DMS79 treated with DMSO at 0.1 percent for 48 hours (cell line): ENCODE data around the gene ACTN4.

Experiments
- DNase-seq: peaks from one replicate; lab custom pipeline; 2025; lab: John Stamatoyannopoulos, UW

The ACTN4 gene

GRCh38 chr19:38723990-38724854 lies 76.8 kb downstream of the ACTN4 start:
- DNase-seq = no peak

DNA sequence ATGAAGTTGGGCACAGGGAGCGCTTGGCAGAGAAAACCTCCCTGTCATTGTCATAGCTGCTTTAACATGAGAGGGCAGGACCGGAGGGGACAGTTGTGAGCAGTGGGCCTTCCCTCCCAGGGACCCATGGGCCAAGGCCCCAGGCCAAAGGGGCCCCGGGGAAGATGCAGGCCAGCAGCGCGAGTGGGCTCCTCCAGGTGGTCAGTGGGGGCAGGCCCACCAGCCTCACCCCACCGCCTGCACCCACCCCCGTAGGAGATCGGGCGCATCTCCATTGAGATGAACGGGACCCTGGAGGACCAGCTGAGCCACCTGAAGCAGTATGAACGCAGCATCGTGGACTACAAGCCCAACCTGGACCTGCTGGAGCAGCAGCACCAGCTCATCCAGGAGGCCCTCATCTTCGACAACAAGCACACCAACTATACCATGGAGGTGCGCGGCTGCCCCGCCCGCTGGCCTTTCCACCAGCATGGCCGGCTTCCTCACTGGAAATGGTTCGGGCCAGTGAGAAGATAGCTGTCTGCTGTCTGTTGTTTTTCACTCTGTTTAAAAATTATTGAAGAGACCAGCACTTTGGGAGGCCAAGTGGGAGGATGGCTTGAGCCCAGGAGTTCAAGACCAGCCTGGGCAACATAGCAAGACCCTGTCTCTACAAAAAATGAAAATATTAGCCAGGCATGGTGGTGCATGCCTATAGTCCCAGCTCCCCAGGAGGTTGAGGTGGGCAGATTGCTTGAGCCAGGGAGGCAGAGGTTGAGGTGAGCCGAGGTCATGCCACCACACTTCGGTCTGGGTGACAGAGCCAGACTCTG lies 78.2 kb downstream of the ACTN4 start:
- no peak for DNase-seq

- DNase-seq = no peak
Observed at GRCh38 chr19:38726284-38726673, 78.8 kb downstream of the ACTN4 start.

DNA sequence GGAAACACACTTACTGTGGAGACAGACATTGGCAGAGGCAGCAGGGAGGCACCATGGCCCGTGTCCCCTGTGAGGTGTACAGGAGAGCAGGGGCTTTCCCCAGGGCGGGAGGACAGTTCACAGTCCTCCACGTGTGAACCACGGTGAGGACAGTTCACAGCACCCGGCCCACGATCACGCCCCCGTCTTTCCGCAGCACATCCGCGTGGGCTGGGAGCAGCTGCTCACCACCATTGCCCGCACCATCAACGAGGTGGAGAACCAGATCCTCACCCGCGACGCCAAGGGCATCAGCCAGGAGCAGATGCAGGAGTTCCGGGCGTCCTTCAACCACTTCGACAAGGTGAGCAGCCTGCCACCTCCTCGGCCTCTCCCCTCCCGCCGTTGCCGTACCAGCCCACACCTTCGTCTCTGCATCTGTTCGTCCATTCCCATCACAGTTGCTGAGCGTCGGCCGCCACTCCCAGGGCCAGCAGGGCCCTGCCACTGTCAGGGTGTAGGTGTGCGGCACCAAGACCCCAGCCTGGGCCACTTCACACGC lies 79.4 kb downstream of the ACTN4 start:
- DNase-seq = no peak

GRCh38 chr19:38727306-38727867 lies 79.9 kb downstream of the ACTN4 start:
- no peak for DNase-seq

GRCh38 chr19:38727868-38728660 lies 80.6 kb downstream of the ACTN4 start:
- no peak for DNase-seq

DNA sequence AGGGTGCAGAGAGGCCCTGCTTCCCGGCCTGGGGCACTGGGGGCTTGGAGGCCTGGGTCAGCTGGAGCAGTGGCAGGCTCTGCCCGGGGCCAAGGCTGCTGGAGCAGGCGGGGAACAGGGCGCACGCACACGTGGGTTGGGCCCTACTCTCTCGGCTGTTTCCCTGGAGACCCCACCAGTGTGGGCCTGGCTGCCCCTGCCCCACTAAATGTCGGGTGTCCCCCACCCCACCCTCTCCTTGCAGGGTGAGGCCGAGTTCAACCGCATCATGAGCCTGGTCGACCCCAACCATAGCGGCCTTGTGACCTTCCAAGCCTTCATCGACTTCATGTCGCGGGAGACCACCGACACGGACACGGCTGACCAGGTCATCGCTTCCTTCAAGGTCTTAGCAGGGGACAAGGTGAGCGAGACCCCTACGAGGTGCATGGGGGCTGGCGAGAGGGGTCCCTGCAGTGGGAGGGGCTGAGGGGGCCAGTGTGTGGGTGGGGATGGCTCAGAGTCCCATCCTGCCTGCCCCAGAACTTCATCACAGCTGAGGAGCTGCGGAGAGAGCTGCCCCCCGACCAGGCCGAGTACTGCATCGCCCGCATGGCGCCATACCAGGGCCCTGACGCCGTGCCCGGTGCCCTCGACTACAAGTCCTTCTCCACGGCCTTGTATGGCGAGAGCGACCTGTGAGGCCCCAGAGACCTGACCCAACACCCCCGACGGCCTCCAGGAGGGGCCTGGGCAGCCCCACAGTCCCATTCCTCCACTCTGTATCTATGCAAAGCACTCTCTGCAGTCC lies 81.5 kb downstream of the ACTN4 start:
- no peak for DNase-seq

GRCh38 chr19:38729653-38730469 lies 82.4 kb downstream of the ACTN4 start:
- peak; percentile 14 for DNase-seq

- DNase-seq = no peak
Observed at GRCh38 chr19:38730470-38730730, 83.0 kb downstream of the ACTN4 start.

DNA sequence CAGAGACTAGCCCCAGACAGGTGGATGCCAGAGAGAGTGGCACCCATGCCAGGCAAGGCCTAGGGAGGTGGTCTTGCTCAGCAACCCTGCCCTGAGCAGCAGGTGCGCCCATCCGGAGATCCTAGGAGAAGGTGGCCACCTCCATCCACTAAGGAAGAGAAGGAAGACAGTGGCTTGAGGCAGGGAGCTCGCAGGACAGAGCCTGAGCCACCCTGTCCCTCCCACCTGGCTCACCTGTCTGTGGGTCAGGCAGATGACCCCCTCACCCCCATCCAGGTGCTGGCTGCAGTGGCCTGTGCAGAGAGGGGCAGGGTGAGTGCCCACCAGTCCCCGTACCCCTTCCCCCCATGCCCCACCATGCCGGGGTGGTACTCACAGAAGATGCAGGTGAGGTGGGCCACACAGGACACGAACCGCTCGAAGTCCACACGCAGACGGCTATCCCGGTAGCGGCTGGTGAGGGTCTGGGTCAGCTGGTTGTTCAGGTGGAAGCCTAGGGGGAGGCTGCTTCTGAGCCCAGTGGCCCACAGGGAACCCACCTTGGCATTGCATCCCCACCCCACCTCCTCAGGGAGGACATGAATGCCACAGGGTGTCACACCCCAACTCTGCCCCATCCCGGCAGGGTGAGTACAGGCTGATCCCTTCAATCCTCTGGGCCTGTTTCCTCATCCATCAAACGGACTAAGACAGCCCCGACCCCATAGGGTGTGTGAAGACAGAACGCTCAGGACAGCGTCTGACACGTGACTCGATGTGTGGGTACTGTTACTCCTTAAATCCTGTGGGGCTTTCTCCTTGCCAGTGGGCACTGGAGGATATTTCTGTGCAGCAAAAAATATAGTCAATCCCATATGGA lies 83.5 kb downstream of the ACTN4 start:
- no peak for DNase-seq

DNA sequence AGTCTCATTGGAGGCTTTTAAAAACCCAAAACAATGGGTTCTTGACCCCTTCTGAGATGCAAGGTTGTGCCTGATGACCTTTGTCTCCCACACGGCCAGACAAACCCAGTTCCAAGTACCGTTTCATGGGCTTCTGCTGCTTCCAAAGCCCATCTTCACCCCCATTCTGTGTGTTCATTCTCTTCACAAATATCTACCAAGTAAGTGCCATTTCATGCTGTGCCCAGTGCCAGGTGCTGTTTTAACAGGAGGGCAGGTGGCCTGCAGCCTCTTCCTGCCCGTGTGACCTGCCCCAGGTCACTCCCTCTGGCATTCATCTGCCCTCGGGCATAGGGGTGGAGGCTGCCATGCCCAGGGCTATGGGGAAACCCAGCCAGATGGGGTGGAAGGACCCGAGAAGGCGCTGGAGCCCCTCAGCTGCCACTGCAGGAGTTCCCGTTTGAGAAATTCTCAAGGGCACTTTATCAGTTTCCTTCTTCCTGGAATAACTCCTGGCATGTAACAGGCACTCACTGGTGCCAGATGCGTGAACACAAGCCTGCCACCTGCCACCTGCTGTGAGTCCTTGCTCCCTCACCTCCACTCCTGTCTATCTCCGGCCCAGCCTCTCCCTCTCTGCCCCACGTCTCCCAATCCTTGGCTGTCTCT lies 84.3 kb downstream of the ACTN4 start:
- DNase-seq = peak; percentile 70

DNA sequence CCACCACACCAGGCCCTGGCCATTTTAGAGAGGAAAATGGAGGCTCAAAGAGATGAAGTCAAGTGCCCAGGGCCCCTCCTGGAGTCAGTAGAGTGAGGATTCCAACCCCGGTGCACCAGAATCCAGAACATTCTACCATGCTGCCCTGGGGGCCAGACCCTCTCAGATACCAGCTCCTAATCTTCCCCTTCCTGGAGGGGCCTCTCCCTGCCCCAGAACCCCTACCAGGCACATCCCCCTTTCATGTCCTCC lies 85.7 kb downstream of the ACTN4 start:
- DNase-seq = no peak

DNA sequence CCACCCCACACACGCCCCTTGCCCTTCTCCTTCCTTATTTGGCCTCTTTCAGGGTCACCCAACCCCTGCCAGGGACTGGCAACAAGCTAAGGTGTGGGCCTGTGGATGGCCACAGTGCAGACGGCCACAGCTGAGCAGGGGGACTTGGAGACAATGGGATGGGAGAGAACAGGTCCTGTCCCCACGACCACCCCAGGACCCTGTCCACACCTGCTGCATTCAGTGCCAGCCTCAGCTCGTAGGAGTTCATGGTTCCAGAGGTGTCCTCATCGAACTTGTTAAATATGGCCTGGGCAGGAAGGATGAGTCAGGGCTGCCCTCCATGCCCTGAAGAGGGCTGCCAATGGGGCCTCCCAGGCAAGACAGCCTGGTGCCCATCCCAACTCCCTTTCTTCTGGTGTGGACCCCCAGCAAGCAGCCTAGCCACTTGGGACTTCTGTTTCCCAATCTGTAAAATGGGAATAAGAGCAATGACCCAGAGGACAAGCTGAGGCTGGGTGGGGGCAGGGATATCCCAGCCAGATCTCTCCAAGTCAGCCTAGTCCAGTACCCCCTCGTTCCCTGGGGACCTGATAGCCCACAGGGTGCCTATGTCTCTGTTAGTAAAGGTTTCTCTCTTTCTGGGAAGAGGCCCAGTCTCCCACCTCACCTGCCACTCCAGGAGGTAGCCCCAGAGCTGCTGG lies 86.2 kb downstream of the ACTN4 start:
- no peak for DNase-seq

- no peak for DNase-seq
Observed at GRCh38 chr19:38734176-38734425, 86.7 kb downstream of the ACTN4 start.

DNA sequence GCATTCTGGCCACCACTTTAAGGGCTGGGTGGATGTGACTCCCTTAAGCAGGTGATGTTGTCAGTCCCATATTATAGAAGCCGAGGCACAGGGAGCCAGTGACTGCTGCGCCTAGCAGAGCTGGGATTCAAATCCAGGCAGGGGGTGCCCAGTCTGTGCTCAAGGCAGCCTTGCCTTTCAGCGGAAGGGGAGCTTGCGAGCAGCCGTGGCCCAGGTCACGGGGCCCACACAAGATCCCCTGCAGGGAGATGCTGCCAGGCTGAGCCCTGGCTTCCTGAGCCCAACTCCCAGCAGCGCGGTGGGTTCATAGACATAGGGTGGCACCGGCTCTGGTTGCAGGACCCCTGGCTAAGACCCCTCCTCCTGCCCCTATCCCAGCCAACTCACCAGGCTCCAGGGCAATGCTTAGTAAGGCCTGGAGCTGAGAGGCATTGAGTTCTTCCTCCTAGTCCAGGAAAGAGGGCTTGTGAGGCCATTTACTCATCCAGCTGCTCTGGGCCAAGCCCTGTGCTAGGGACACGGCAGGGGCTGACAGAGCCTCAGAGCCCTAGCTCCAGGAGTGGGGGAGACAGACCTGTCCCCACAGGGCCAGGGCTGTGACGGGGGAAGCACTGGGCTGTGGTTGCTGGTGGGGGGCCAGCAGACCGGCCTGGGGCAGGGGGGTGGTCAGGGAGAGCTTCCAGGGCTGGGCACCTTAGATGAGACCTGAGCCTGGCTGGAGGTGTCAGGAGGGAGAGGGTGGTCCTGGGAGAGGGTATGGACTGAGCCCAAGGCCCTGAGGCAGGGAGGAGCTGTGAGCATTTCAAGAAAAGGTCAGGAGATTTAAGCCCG lies 87.2 kb downstream of the ACTN4 start:
- DNase-seq = no peak

- no peak for DNase-seq
Observed at GRCh38 chr19:38735257-38735686, 87.8 kb downstream of the ACTN4 start.

DNA sequence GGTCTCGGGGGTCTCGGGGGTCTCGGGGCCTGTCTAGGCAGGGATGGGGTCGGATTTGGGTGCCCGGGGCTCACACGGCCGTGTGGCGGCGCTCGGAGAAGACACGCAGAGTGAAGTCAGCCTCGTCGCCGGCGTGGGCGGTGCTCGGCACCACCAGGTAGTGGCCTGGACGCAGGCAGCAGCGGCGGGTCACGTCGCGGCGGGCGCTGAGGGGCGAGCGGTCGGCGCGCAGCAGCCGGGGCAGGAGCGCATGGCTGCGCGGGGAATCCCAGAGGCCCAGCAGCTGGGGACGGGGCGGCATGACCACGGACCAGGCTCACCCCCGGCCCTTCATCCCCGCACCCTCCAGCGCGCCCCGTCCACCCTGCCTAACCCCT lies 88.6 kb downstream of the ACTN4 start:
- DNase-seq = no peak
